HG03064 (cell line): ENCODE data around the gene SUPT4H1.

Experiments
- ATAC-seq: cut with Tn5 transposase; IDR thresholded peaks from one replicate; pipeline ENCODE4 v1.9.1; 2021; ENCODE audit warnings: low read depth; ENCODE audit not compliant: unreplicated experiment

SUPT4H1 gene

GRCh38 chr17:58321571-58322525, 30.2 kb downstream of the SUPT4H1 start:
- no peak for ATAC-seq

DNA sequence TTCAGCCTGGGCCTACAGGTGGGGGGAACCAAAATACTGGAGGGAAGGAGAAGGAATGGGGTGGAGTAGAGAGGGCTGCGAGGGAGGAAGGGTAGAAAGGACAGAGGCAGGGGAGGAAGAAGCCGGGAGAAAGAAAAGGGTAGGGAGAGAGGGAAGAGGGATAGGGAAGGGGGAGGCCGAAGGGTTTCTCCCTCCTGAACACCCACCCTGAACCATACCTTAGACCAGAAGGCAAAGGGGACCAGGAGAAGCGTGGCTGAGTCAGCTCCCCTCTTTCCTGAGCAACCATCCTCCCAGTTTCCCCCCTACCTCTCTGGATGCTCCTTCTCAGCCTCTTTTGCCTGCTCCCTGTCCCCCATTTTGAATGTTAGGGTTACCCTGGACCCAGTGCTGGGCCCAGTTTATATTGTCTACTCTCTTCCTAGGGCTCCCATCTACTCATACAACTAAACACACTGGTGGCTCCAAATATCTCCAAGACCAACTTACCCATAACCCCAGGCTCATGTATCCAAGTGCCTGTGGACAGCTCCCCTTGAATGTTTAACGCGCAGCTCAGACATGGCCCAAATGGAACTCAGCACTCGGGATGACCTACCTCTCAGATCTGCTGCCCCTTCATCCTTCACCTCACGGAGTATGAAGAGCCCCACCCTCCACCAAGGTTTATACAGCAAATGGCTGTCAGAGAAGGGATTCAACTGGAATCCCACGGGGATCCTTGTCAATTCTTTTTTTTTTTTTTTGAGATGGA, 31.3 kb downstream of the SUPT4H1 start:
- ATAC-seq = no peak

DNA sequence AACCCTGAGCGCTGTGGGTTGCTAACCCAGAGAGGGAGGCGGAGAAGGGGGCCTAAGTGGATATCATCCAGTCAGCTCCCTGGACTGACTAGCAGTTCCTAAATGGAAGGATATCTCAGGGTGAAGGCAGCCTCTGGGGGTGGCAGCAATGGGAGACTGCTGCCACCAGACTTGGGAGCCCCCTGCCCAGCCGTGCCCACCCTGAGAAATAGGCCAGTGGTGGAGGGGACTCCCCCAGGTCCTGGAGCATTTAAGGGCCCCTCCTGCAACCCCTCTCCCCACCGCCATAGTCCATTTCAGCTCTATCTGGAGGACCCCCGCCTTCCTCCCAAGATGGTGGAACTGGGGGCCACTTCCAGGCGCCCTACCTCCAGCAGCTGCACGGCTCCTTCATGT, 31.8 kb downstream of the SUPT4H1 start:
- no peak for ATAC-seq

DNA sequence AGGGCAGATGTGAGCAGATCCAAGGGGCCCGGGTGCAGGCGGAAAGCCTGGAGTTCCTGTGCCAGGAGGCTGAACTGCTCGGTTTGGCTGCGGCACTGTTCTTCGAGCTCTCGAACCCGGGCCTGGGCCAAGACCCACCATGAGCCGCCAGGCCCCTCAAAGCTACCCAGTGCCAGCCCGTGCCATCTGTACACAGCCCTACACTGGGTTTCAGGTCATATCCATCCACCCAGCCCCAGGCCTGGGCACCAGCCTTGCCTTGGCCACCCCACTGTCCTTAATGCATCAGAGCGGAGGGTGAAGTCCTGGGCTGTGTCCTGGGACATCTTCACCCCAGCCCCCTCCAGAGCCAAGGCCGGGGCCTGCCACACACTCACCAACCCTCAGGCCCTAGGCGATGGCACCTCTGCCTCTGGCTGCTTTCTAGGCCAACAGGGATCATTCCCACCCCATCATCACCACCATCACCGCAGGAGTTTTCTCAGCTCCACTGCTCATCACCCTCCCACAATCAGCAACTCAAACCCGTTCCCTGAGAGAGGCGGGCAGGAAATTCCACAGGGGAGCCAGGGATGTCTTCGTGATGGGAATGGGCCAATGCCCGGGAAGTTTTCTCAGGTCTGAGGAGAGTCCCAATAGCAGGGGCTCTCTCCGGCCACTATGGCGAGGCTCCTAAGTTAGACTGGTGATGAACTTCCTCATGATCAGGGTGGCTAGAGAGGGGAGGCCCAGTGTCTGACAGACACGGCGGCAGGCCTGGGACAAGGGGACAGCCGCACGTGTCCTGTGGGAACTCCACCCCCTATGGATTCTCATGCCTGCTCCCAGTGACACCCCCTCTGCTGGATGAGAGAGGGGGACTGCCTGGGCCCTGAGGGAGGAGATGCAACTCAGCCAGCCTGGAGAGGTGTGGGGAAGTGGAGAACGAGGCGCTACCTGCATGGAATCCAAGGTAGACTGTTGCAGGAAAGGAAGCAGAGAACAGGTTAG, 32.5 kb downstream of the SUPT4H1 start:
- no peak for ATAC-seq

DNA sequence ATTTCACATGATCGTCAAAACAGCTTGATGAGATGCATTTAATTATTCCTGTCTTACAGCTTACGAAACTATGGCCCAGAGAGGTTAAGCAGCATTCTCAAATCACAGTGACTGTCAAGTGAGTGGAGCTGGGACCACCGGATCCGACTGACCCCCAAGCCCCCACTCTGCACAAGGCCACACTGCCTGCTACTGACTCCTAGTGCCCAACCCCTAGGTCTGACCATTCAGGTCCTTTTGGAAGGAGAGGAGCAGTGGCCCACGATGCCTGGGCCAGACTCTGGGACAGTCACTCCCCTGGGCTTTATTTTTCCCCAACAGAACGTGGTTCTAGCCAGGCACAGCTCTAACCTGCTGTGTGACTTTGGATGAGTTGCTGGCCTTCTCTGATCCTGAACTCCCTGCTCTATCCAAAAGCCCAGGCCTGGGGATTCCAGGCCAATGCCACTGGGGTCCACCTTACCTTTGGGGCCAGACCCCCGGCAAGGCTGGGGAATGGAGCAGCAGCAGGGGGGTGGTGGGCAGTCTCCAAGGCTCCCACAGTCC, 33.3 kb downstream of the SUPT4H1 start:
- ATAC-seq = no peak

DNA sequence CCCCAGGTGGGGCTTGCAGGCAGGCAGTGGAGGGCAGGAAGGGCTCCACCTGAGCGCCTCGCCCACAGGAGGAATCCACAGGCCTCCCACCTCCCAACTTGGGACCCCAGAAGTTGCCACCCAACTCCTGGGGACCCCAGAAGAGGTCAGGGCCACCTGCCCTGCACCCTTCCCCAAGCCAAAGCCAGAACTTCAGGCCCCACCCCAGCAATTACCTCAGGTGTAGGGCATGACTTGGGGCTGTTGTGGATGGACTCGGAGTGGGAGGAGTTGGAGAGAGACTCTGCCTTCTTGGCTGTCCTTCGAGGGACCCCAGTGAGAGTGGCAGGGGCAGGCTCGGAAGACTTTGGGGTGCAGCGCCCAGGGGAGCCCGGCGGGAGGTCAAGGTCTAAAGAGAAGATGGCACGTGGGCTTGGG, 33.9 kb downstream of the SUPT4H1 start:
- no peak for ATAC-seq

- ATAC-seq = no peak
These were observed 34.5 kb downstream of the SUPT4H1 start for GRCh38 chr17:58317421-58318064.

DNA sequence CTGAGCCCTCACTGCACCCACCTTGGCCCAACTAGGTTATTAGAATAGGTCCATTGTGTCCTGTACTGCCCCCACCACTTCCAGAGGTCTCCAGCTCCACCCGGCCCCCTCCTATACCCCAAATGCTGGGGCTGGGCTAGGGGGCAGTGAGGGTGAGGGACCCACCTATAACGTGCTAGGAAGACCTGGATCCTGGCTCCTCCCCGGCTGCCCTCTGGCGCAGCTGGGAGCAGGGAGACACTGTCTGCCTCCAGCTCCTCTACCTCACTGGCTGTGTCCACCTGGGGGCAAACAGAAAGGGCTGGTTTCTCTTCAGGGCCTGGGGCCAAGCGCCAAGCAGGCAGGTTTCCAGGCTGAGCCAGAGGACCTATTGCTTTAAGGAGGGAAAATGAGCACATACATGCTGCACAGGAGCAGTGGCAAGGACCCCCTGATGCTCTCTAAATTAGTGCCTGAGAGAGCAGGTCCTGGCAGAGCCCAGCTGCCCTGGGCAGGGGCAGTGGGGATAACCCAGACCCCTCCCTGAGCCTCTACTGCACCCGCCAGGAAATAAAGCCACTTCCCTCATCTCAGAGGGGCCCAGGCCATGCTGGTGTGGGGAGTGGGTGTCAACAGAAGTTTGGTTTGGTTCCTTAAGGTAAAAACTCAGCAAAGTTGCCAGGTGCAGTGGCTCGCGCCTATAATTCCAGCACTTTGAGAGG, 35.6 kb downstream of the SUPT4H1 start:
- no peak for ATAC-seq

DNA sequence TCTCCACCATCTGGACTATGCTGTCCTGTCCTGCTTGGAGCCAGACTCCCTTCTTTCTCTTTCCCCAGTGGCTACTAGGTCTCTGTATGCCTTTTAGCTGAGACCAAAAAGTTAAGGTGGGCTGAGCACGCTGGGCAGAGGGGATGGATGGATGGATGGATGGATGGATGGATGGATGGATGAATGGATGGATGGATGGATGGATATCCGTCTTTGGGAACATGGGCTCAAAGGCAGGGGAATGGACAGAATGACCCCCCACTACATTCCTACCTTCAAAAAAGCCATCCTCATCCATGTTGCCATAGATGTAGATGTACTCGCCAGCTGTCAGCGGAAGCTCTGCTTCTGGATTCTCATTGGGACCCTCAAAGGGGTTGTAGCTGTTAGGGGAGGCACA, 36.3 kb downstream of the SUPT4H1 start:
- no peak for ATAC-seq

DNA sequence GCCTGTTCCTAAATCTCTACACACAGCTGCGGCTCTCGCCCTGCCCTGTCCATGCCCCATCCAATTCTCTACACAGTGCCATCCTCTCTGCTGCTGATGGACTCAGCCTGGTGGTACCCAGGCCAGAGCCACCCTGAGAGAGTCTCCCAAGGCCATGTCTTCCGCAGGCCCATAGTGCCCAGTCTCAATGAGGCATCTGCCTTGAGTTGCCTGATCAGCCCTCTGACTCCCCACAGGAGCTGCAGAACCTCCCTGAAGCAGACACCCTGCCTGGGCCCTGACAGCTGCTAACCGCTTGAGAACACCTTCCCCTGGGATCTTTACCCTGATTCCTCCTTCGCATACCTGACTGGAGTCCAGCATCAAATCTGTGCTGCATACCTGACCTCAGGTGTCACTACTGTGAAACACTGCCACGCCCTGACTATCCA, 36.7 kb downstream of the SUPT4H1 start:
- no peak for ATAC-seq

DNA sequence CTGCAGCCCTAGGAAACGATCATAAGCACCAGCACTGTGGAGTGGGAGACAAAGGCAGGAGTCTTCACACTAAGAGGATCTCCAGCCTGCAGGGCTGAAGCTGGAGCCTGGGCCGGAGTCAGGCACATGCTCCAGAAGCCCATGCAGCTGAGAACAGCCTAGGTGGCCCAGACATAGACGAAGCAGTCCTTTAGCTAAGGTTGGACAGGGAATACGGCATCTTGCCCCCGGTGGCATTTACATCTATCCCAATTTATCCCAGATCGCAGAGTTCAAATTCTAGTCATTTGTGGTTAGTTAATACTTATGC, 37.3 kb downstream of the SUPT4H1 start:
- no peak for ATAC-seq

GRCh38 chr17:58313815-58314705, 37.9 kb downstream of the SUPT4H1 start:
- no peak for ATAC-seq

- no peak for ATAC-seq
These were observed 39.2 kb downstream of the SUPT4H1 start for GRCh38 chr17:58312829-58313228.

- no peak for ATAC-seq
These were observed 39.9 kb downstream of the SUPT4H1 start for GRCh38 chr17:58312021-58312630.

DNA sequence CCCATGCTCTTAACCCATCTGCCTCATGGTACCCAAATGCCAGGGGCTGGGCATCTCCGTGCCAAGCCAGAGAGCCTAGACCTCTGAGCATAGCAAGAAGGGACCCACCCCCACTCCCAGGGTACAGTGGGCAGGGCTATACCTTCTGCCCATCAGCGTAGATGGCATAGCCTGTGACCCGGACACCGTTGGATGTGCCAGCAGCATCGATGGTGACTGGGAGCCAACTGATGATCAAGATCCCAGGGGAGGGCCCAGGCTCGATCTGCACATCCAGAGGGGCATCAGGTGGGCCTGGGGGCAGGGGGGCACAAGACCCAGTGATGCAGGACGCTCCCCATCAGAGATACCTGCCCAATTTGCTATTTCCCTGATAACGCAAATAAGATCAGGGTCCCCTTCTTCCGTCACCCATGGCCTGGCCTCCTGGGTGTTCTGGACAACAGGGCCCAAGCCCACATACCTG, 40.5 kb downstream of the SUPT4H1 start:
- ATAC-seq = no peak

GRCh38 chr17:58310511-58311428, 41.2 kb downstream of the SUPT4H1 start:
- no peak for ATAC-seq

DNA sequence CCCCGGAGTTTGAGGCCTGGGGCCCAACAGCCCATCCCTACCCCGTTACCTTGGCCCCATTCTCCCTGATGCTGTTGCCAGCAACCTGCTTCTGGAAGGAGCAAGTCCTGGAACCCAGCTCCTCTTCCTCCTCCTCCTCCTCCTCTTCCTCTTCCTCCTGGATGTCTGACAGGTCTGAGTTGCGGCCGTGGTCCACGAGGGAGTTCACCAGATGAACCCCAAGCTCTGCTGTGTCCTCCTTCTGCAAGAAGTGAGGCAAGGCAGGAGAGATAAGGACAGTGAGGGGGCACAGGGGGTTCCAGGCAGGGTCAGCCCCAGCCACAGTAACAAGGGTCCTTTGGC, 42.1 kb downstream of the SUPT4H1 start:
- no peak for ATAC-seq
